Measurements from ENCODE around the gene CDH4.
"Not testable (repeated sequence)": the region's sequence is repeated elsewhere in the genome, so short reads cannot be mapped to it uniquely, and the experiment has no call there.

The CDH4 gene

GRCh38 chr20:61475729-61476128, 223.7 kb downstream of the CDH4 start:
- DNase-seq = no peak

DNA sequence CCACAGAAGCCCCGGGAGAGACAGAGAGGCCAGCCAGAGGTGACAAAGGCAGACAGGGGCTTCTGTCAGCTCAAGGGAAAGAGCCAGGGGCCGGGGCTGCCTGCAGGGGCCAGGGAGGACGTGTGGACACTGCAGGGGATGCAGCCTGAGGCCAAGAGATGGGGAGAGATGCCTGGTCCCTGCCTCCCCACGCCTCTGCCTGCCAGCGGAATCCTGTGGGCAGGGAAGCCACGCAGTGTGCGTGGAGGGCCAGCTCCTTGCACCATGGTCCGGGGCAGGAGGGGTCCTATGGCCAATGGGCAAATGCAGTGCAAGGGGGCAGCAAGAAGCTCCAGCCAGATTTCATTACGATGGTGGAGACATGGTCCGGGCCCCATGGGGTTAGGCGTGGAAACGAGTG, 224.9 kb downstream of the CDH4 start:
- DNase-seq = no peak

DNA sequence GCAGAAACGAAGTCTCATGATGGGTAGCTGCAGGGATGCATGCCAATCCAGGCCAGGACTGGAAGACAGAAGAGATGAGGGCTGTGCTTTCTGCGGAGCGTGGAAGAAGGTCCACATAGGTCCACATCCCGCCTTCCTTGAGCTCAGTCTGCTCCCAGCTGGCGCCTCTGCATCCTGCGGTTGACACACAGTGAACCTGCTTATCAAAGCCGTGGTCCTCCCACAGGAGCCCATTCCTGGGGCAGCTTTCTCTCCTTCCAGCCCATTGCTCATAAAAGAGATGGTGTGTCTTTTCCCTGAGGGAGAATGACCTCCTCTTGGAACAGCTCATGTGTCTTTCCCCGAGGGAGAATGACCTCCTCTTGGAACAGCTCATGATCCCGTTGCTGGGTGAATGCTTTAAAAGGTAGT, 225.4 kb downstream of the CDH4 start:
- DNase-seq = no peak

DNA sequence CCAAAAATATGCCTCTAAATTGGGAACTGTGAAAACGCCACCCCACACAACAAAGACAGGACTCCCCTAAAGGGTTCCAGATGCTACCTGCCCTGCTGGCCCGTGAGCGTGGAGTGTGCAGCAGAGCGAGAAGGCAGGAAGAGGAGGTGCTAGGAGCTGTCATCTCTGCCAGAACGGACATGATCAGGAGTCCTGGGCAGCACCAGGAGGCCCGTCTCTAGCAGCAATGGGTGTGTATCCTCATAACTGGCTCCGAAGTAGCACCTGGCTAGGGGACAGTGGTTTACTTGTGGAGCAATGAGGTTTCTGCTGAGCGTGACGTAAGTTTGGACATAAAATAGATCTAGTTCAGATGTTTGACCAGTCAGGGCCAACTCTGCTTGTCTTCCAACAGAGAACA, 226.0 kb downstream of the CDH4 start:
- DNase-seq = no peak

DNA sequence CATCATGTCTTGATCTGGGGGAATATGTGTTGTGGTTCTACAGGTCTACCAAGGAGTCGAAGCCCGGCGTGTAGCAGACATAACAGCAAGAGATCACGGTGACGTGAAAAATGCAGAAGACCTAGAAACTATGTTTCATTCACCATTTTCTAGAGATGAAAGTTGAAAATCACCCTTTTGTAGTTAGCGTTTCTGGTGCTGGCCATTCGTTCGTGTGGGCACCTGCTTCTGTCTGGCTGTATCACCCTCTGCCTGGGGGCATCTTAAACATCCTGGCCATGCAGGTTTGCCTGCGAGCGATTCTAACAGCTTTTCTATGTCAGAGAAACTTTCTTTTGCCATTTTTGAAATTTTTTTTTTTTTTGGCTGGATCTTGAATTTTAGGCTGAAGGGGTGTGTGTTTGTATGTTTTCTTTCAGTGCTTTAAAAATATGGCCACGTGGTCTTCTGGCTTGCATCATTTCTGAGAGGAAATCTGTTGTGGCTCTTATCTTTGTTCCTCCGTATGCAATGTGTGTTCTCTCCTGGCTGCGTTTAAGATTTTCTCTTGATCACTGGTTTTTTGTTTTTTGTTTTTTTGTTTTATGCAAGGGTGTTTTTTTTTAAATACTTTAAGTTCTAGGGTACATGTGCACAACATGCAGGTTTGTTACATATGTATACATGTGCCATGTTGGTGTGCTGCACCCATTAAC, 226.7 kb downstream of the CDH4 start:
- no peak for DNase-seq

- DNase-seq = not testable (repeated sequence)
Measured at GRCh38 chr20:61479433-61479832, 227.4 kb downstream of the CDH4 start.

DNA sequence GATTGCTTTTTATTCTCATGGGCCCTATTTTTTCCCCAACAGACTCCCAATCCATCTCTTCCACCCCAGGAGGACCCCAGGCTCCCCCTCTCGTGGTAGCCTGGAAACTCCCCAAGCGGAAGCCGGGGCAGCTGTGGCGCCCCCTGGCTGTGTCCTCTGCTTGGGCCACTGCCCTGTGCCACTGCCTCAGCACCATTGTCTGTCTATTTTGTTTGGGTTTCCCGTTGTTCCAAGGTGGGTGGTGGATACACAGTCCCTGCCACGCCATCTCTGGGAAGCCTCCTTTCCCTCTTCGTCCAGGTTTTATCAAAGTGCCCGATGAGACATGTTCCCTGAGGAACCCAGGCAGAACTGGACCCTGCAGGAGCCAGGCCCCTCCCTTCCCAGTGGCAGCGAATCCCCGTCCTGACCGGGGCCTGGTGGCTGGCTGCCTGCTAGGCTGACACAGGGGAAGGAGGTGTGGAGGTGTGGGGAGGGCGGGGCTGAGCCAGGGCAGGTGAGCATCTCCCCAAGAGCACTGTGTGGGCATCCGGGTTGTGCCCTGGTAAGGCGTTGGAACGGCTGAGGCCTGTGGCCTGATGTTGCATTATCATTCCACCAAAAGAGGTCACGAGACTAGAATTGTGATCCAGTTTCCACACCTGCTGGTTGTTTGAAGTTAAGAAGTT, 228.2 kb downstream of the CDH4 start:
- no peak for DNase-seq

- DNase-seq = no peak
Measured at GRCh38 chr20:61482056-61482887, 230.2 kb downstream of the CDH4 start.

- DNase-seq = no peak
Measured at GRCh38 chr20:61482901-61483300, 230.8 kb downstream of the CDH4 start.

GRCh38 chr20:61483336-61484067, 231.4 kb downstream of the CDH4 start:
- no peak for DNase-seq

- no peak for DNase-seq
Measured at GRCh38 chr20:61486198-61486597, 234.1 kb downstream of the CDH4 start.

- DNase-seq = no peak
Measured at GRCh38 chr20:61487346-61487996, 235.4 kb downstream of the CDH4 start.

DNA sequence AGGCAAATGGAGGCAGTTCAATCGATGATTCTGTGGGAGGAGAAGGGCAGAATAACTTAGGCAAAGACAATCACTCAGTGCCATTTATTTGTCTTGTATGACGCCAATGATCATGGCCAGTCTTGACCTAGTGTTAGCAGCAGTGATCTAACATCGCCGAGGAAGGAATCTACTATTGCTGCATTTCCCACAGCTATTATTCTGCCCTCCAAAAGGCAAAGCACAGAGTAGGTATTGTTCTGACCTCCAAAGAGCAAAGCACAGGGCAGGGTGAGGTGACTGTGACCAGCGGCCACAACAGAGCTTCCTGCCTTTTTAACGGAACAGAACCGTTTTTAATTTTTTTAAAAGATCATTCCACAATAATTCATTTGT, 235.9 kb downstream of the CDH4 start:
- DNase-seq = no peak

- DNase-seq = no peak
Measured at GRCh38 chr20:61490721-61491120, 238.7 kb downstream of the CDH4 start.

DNA sequence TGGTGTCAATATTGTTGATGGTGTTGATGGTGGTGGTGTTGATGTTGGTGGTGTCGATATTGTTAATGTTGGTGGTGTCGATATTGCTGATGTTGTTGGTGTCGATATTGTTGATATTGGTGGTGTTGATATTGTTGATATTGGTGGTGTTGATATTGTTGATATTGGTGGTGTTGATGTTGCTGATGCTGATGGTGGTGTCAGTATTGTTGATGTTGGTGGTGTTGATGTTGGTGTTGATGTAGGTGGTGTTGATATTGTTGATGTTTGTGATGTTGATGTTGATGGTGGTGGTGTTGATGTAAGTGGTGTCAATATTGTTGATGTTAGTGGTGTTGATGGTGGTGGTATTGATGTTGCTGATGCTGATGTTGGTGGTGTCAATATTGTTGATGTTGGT, 240.0 kb downstream of the CDH4 start:
- DNase-seq = no peak

GRCh38 chr20:61493798-61494305, 241.8 kb downstream of the CDH4 start:
- no peak for DNase-seq

DNA sequence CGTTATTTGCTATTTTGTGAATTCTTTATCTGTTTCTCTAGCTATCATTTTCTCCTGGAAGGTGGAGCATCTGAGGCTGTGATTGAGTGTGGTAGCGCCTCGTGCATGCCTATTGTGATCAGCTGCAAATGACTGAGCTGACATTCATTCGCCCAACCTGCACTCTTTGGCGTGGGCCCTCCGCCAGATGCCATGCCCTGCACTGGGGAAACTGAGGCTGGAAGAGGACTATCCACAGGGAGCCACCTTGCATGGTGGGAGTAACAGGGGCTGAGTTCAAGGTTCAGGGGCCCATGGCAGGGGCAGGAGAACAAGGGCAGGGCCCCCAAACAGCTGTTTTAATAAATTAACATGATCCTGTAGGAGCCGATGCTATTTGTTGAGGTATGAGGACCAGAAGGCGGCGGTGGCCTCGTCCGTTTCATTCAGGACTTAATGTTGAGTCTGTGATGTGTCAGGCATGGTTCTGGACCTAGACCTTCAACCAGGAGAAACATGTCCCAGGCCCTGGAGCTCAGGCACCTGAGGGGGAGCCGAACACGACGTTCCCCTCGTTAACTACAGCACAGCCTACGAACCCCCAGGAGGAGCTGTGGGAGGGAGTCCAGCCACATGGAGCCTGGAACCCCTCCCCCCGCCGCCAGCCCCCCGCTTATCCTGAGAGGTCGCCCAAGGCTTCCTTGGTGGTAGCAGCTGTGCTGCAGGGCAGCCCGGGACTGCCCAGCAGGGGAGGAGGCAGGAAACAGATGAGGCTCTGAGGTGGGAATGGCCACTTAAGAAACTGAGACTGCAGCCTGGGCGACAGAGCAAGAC, 242.9 kb downstream of the CDH4 start:
- no peak for DNase-seq

DNA sequence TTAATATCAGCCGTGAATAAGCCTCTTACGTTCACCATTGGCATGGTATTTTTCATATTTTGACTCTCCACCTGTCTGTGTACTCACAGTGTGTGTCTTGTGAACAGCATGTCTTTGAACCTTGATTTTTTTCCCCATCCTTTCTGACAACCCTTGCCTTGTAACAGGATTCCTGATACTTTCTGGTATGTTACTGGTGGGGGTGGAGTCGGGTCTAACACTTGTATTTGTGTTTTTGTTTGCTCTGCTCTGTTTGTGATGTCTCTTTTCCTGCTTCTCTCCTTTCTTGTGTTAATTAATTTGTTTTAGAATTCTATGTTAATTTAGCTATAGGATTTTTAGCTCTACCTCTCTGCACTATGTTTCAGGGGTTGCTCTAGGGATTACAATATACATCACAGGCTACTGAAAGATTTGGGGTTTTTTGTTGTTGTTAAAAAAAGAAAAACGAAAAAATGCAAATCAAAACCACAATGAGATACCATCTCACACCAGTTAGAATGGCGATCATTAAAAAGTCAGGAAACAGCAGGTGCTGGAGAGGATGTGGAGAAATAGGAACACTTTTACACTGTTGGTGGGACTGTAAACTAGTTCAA, 245.1 kb downstream of the CDH4 start:
- no peak for DNase-seq

- DNase-seq = no peak
Measured at GRCh38 chr20:61499859-61500554, 247.9 kb downstream of the CDH4 start.

GRCh38 chr20:61500791-61501321, 248.8 kb downstream of the CDH4 start:
- no peak for DNase-seq
